ENCODE results near the gene SGK2. TPM values are rescaled to one million over a fixed set of nuclear protein-coding genes. Genes with fewer than 3 reads are reported as not detected.
"Not testable (repeated sequence)": the region's sequence is repeated elsewhere in the genome, so short reads cannot be mapped to it uniquely, and the experiment has no call there.

The SGK2 gene
- polyA plus RNA-seq, 1 donor, result 0.90 TPM

GRCh38 chr20:43563991-43564390, 5.2 kb downstream of the SGK2 start:
- DNase-seq, result no peak

GRCh38 chr20:43564455-43564854, 5.6 kb downstream of the SGK2 start:
- DNase-seq, result no peak

- no peak for DNase-seq
Measured at GRCh38 chr20:43564993-43565757, 6.3 kb downstream of the SGK2 start.

GRCh38 chr20:43565758-43566104, 6.9 kb downstream of the SGK2 start:
- no peak for DNase-seq

- DNase-seq, result no peak
Measured at GRCh38 chr20:43567477-43567876, 8.7 kb downstream of the SGK2 start.

GRCh38 chr20:43568706-43569105, 9.9 kb downstream of the SGK2 start:
- DNase-seq, result no peak

GRCh38 chr20:43569282-43569681, 10.5 kb downstream of the SGK2 start:
- DNase-seq, result no peak

- no peak for DNase-seq
Measured at GRCh38 chr20:43570496-43570895, 11.7 kb downstream of the SGK2 start.

GRCh38 chr20:43571310-43571709, 12.5 kb downstream of the SGK2 start:
- DNase-seq, result no peak

- no peak for DNase-seq
Measured at GRCh38 chr20:43571771-43572170, 12.9 kb downstream of the SGK2 start.

GRCh38 chr20:43572891-43573290, 14.1 kb downstream of the SGK2 start:
- no peak for DNase-seq

GRCh38 chr20:43576108-43576507, 17.3 kb downstream of the SGK2 start:
- DNase-seq, result no peak

- no peak for DNase-seq
Measured at GRCh38 chr20:43579861-43580793, 21.3 kb downstream of the SGK2 start.

- DNase-seq, result no peak
Measured at GRCh38 chr20:43583133-43583864, 24.5 kb downstream of the SGK2 start.

GRCh38 chr20:43583982-43584432, 25.2 kb downstream of the SGK2 start:
- no peak for DNase-seq

GRCh38 chr20:43584448-43585136, 25.8 kb downstream of the SGK2 start:
- DNase-seq, result no peak

- DNase-seq, result no peak
Measured at GRCh38 chr20:43586641-43587040, 27.8 kb downstream of the SGK2 start.

GRCh38 chr20:43588526-43588925, 29.7 kb downstream of the SGK2 start:
- not testable (repeated sequence) for DNase-seq

- no peak for DNase-seq
Measured at GRCh38 chr20:43590036-43590391, 31.2 kb downstream of the SGK2 start.

- peak; percentile 96 for DNase-seq
Measured at GRCh38 chr20:43590392-43591303, 31.8 kb downstream of the SGK2 start, which contains the start of gene IFT52. TSS of gene IFT52 (plus strand) at chr20:43590937. CDS start at chr20:43594699, 3,762 bp downstream.

- DNase-seq, result not testable (repeated sequence)
Measured at GRCh38 chr20:43601960-43602359, 43.1 kb downstream of the SGK2 start.

Data from hindlimb muscle (tissue), 1 donor.